K562 (cell line): ENCODE measurements around the gene MIDN. TPM values are rescaled to one million over a fixed set of nuclear protein-coding genes. Genes with fewer than 3 reads are reported as not detected.

ENCODE experiments used
- CEBPB ChIP-seq: fragments of 450-650 bp; IDR thresholded peaks from 2 replicates; pipeline ENCODE4 v1.6.1; 2016; ENCODE audit warnings: missing genetic modification characterization, missing compliant biosample characterization
- CSDE1 ChIP-seq, 2 experiments: fragments of 450-650 bp; IDR thresholded peaks; 2 replicates each; pipeline ENCODE4 v1.6.1; 2016; ENCODE audit warnings: mild to moderate bottlenecking in 1 of 2
- DACH1 ChIP-seq: fragments of 450-650 bp; IDR thresholded peaks from 2 replicates; pipeline ENCODE4 v1.6.1; 2018; ENCODE audit not compliant: partially characterized antibody
- E2F1 ChIP-seq: sonication (generic); formaldehyde crosslinking; IDR thresholded peaks from 2 replicates; pipeline ENCODE4 v1.8.1; 2023; ENCODE audit warnings: mild to moderate bottlenecking, missing genetic modification reagents, moderate library complexity
- KAT8 ChIP-seq: fragments of 450-650 bp; IDR thresholded peaks from 2 replicates; pipeline ENCODE4 v1.6.1; 2016; ENCODE audit warnings: low read depth, mild to moderate bottlenecking
- KDM1A ChIP-seq, 2 experiments: fragments of 450-650 bp; IDR thresholded peaks; 2 replicates each; pipeline ENCODE4 v1.6.1; 2016; ENCODE audit warnings: mild to moderate bottlenecking in 2 of 2
- KDM2B ChIP-seq: fragments of 250-450 bp; sonication (Bioruptor Pico); IDR thresholded peaks from 2 replicates; pipeline ENCODE4 v1.8.0; 2021; ENCODE audit warnings: mild to moderate bottlenecking, moderate library complexity
- KDM5B ChIP-seq: fragments of 200-600 bp; sonication (generic); IDR thresholded peaks from 2 replicates; pipeline ENCODE4 v1.6.1; 2012; ENCODE audit warnings: low read depth, mild to moderate bottlenecking, moderate library complexity, low read length, control low read depth, inconsistent platforms; ENCODE audit not compliant: insufficient replicate concordance
- MEF2A ChIP-seq: IDR thresholded peaks from 2 replicates; pipeline ENCODE4 v1.6.1; 2011; ENCODE audit warnings: low read depth, mild to moderate bottlenecking, low read length, moderate library complexity; ENCODE audit not compliant: control insufficient read depth
- POLR2A ChIP-seq: fragments of 450-650 bp; conservative IDR thresholded peaks from 2 replicates; pipeline ENCODE4 v1.6.1; 2016
- RREB1 ChIP-seq: fragments of 250-450 bp; sonication (Bioruptor Pico); IDR thresholded peaks from 2 replicates; pipeline ENCODE4 v1.4.0; 2020
- SMARCB1 ChIP-seq: IDR thresholded peaks from 2 replicates; pipeline ENCODE4 v1.6.1; 2011; ENCODE audit warnings: improper control_type of control experiment, low read depth; ENCODE audit not compliant: insufficient read length
- ZBTB26 ChIP-seq: fragments of 450-650 bp; formaldehyde crosslinking; IDR thresholded peaks from 2 replicates; pipeline ENCODE4 v1.4.0; 2022; ENCODE audit warnings: missing genetic modification characterization
- ZNF121 ChIP-seq: sonication (generic); formaldehyde crosslinking; conservative IDR thresholded peaks from 2 replicates; pipeline ENCODE4 v1.8.0; 2022; ENCODE audit warnings: missing genetic modification reagents
- ZNF592 ChIP-seq: fragments of 450-650 bp; IDR thresholded peaks from 2 replicates; pipeline ENCODE4 v1.6.1; 2017; ENCODE audit warnings: antibody characterized with exemption, mild to moderate bottlenecking
- ZNF778 ChIP-seq: fragments of 450-650 bp; formaldehyde crosslinking; IDR thresholded peaks from 2 replicates; pipeline ENCODE4 v1.4.0; 2020; ENCODE audit warnings: mild to moderate bottlenecking, moderate library complexity
- polyA plus RNA-seq, 8 experiments: library from polyadenylated mRNA; depleted of rRNA in 4 of 8; stranded (reverse) in 5 of 8; unstranded in 3 of 8; fragments of >200 nt; fragmentation: Nextera tagmentation in 2 of 8; fragmentation: Illumina TruSeq in 1 of 8; extraction: Ambion mirVana in 2 of 8; extraction: Trizol in 1 of 8; gene quantifications; 2 replicates each; pipeline versions ENCODE4 v1.2.1 to v1.2.3, GENCODE V29; 2011 to 2014; ENCODE audit warnings: inconsistent platforms in 1 of 8, missing spikeins in 1 of 8
- total RNA-seq, 7 experiments: library from RNA; depleted of rRNA in 6 of 7; stranded (reverse); fragments of >200 nt in 6 of 7; fragmentation: Illumina TruSeq in 2 of 7; extraction: Trizol in 2 of 7; gene quantifications; 2 replicates each; pipeline versions ENCODE4 v1.2.1 to v1.2.3, GENCODE V29; 2011 to 2021; ENCODE audit warnings: low replicate concordance in 1 of 7

Gene MIDN
- total and polyA plus RNA-seq, 9 of the 15 experiments (the other 6 are each of a cell fraction or from before 2014, with no cell fraction given), result 0.17 to 120 (median 10.1) TPM

- TF ChIP-seq RREB1 (CRISPR knock-in tag), result no peak
- TF ChIP-seq SMARCB1, result no peak
- no peak for TF ChIP-seq CEBPB (tag)
- peak; percentile 74; the same call in 1 of the 2 replicates for TF ChIP-seq KDM2B
- no peak for TF ChIP-seq ZNF778 (CRISPR knock-in tag)
- peak; percentile 67; the same call in 1 of the 2 replicates for TF ChIP-seq ZNF592
- no peak for TF ChIP-seq KAT8
- no peak for TF ChIP-seq KDM1A (IDR thresholded peaks at IDR 0.05)
- no peak for TF ChIP-seq MEF2A
- TF ChIP-seq ZNF121 (CRISPR knock-in tag), result no peak
- peak; percentile 76 for TF ChIP-seq POLR2A
- no peak for TF ChIP-seq ZBTB26
- no peak for TF ChIP-seq DACH1
- no peak for TF ChIP-seq CSDE1 (IDR thresholded peaks at IDR 0.05)
- peak; percentile 92 for TF ChIP-seq KDM5B
- TF ChIP-seq E2F1 (CRISPR knock-in tag), result peak; percentile 66; the same call in 1 of the 2 replicates
These were observed 1.1 kb downstream of the MIDN start (continued) for GRCh38 chr19:1249298-1249989.
